PC-3 (cell line): ENCODE results near the gene PALD1.

Source experiments
- EZH2 ChIP-seq: fragments of 300-600 bp; sonication (generic); IDR thresholded peaks from one replicate; pipeline ENCODE4 v1.6.1; 2017; ENCODE audit warnings: antibody characterized with exemption, mild to moderate bottlenecking, low read length; ENCODE audit not compliant: unreplicated experiment
- TF ChIP-seq, protein P1 (sequence below): fragments of 300-600 bp; sonication (generic); conservative IDR thresholded peaks from 2 replicates; pipeline ENCODE4 v1.5.1; 2017; ENCODE audit warnings: antibody characterized with exemption, low read depth, mild to moderate bottlenecking, low read length

DNA sequence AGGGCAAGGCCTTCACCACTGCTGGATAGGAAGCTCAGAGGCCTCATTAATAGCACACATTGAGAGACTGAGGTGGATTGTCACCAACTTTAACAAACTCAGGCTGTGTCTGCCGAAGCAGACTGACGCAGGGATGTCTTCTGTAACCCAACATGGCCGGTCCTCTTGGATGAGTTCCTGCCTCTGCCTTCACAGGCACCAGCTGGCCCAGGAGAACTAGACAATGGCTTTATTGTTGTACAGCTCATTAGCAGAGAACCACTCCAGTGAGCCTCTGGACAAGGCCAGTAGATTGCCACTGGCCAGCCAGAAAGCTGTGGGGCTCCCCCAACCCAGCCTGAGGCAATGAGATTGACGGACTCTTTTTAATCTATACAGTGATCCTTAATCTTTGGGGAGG is 46.5 kb upstream of the PALD1 start:
- TF ChIP-seq, protein P1, sequence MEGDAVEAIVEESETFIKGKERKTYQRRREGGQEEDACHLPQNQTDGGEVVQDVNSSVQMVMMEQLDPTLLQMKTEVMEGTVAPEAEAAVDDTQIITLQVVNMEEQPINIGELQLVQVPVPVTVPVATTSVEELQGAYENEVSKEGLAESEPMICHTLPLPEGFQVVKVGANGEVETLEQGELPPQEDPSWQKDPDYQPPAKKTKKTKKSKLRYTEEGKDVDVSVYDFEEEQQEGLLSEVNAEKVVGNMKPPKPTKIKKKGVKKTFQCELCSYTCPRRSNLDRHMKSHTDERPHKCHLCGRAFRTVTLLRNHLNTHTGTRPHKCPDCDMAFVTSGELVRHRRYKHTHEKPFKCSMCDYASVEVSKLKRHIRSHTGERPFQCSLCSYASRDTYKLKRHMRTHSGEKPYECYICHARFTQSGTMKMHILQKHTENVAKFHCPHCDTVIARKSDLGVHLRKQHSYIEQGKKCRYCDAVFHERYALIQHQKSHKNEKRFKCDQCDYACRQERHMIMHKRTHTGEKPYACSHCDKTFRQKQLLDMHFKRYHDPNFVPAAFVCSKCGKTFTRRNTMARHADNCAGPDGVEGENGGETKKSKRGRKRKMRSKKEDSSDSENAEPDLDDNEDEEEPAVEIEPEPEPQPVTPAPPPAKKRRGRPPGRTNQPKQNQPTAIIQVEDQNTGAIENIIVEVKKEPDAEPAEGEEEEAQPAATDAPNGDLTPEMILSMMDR, result no peak
- TF ChIP-seq EZH2, result no peak
